Measurements from ENCODE around the gene HDAC7.
A peak's percentile ranks its signal among the peaks of the same experiment; 100 is the strongest.
"Not testable (repeated sequence)": the region's sequence is repeated elsewhere in the genome, so short reads cannot be mapped to it uniquely, and the experiment has no call there.

Gene HDAC7

GRCh38 chr12:47828976-47829482 is 9.3 kb upstream of the HDAC7 start:
- DNase-seq (ENCODE audit: low spot score) = peak; percentile 83

- DNase-seq (ENCODE audit: low spot score) = no peak
Measured at GRCh38 chr12:47828008-47828975, 8.6 kb upstream of the HDAC7 start.

- no peak for DNase-seq (ENCODE audit: low spot score)
Measured at GRCh38 chr12:47825173-47825639, 5.5 kb upstream of the HDAC7 start.

DNA sequence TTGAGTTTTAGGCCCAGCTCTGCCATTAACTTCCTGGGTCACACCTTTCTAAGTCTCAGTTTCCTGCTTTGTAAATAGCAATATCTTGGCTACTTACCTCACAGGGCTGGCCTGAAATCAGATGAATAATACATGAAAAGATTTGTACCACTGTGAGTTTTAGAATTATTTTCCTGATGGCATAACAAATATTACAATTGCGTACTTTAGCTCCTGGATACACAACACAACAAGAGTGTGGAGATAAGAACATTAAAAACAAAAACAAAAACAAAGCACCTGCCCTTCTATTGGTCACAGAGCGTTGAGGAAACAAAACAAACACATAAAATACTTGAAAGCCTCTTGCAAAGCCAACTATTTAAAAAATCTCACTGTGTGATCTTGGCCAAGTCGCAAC is 4.9 kb upstream of the HDAC7 start:
- no peak for DNase-seq (ENCODE audit: low spot score)

DNA sequence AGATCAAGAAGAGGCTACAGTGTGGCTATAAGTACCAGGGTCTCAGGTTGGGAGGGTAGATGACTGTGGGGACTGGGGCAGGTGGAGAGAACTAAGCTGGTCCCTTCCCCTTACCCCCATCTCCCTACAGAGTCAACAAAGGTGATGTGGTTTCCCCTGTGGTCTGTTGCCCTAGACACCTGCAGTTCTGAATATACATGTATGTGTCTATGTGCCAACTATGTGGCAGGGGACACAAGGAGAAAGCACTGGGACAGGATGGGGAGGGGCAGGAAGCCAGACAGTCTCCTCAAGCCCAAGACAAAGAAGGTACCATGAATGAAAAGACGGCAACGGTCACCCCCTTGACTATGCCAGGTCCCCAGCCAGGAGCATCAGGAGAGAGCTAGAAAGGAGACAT is 4.5 kb upstream of the HDAC7 start:
- DNase-seq (ENCODE audit: low spot score) = no peak

DNA sequence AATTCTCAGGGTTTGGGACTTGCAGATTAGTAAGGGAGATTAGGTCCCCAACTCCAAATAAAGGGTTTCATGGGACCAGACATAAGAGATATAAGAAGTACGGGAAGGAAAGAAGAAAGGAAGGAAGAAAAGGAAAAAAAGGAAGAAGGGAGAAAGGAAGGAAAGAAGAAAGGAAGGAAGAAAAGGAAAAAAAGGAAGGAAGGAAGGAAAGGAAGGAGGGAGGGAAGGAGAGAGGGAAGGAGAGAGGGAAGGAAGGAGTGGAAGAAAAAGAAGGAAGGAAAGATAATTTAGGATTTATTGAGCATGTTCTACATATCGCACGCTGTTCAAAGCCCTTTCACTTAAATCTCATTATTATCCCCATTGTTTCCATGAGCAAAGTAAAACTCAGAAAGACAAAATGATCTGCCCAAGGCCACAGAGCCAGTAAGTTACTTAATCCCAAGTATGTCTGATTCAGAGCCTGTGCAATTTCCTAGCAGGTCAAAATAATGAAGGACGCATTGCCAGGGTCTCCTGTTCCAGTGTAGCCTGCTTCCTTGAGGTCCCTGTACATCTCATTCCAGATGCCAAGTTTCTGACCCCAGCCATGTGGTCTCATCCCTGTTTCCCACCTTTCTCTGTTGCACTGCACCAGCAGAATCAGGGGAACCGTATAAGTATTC is 3.9 kb upstream of the HDAC7 start:
- DNase-seq (ENCODE audit: low spot score) = no peak

- no peak for DNase-seq (ENCODE audit: low spot score)
Measured at GRCh38 chr12:47822863-47823262, 3.2 kb upstream of the HDAC7 start.

GRCh38 chr12:47822401-47822800 is 2.7 kb upstream of the HDAC7 start:
- no peak for DNase-seq (ENCODE audit: low spot score)

- DNase-seq (ENCODE audit: low spot score) = no peak
Measured at GRCh38 chr12:47821346-47821706, 1.6 kb upstream of the HDAC7 start.

- DNase-seq (ENCODE audit: low spot score) = peak; percentile 97
Measured at GRCh38 chr12:47820631-47821345, 1.1 kb upstream of the HDAC7 start.

- no peak for DNase-seq (ENCODE audit: low spot score)
Measured at GRCh38 chr12:47819138-47819895, 386 bp downstream of the HDAC7 start.

DNA sequence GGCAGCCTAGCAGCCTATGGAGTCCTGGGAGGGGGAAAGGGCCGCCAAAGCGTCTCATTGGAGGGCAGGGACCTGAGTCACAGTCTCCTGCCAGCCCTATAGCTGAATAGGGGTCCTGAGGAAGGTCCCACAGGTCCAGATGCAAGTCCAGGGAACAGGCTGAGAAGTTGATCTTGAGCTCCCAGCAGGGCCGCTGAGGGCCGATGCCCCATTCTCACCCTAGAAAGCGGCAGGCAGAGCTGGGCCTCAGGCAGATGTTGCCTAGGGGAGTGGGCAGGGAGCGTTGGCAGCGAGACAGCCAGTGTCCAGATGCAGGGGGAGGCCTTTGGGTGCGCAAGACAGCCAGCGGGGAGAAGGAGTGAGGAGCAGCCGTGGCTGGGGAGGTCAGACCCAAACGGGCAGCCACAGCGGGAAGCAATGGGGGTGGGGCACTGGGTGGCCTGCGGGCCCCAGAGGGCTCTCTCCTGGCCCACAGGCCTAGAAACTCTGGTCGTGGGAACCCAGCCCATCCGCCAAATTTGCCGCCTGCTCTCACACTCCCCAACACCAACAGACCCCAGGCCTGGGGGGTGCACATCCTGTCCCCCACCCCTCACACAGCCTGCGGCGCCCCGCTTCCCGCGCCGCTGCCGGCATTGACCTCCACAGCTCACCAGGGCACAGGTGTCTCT is 1.1 kb downstream of the HDAC7 start:
- peak; percentile 59 for DNase-seq (ENCODE audit: low spot score)

GRCh38 chr12:47818007-47818376 is 1.7 kb downstream of the HDAC7 start:
- DNase-seq (ENCODE audit: low spot score) = no peak

DNA sequence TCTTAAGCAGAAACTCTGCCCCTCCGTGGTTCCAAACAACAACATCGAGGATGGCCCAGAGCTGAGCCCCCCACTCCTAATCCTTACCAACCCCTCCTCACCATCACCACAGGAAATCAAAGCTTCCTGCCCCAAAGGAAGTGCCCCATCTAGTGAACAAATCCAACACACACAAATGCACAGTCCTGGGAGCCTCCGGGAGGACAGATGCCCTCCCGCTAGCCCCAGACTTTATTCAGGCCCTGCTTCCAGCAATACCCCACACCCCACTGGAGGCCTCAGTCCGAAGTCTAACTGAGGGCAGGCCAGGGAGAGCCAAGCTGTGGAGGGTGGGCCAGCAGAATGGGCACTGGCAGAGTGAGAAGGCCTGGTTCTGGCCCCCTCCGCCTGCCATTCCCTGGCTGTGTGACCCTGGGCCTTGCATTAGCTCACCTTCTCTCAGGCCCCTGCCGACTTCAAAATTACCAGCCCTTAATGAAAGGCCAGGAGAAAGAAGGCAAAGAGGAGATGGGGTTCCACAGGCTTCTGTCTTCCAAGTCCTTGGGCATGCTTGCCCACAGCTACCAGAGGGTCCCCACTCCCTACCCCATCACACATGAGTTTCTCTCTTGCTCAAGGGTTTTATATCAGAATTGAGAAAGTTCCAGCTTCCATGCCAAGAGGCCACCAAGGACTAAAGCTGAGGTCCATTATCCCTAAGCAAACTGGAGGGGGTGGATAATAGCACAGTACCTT is 2.3 kb downstream of the HDAC7 start:
- no peak for DNase-seq (ENCODE audit: low spot score)

DNA sequence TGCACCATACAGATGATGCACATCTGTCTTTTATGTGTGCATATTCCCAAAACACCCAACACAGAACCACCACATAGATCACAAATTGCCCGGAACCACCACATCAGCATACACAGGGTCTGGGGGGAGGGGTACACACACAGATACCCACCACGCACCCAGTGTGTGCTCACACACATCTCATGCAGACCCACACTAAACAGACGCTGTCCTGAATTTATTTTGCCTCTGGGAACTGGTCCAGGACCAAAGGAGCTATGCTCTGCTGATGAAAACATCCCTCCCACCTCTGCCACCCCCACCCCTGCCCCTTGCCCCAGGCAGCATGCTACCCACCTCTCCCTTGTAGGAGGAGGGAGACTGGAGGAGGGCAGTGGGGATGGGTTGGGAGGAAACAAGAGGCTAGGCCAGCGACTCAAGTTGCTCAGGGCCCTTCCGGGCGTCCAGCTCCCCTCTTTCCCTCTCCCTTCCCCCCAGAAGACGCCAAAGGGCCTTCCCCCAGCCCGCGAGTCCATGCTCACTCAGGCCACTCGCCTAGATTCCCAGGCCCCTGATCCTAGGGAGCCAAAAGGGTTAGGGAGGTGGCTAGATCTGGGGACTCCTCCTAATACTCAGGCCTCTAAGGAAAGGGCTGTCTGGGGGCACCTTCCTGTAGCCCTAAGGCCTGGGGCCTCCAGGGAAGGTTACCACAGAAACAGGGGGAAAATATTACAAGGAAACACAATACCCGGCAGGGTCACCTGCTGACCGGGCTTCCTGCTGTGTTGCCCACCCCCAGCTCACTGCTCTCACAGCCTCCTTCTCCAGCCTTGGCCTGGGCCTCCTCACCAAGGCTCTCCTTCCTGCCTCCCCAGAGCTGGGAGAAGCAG is 3.1 kb downstream of the HDAC7 start:
- DNase-seq (ENCODE audit: low spot score) = no peak

DNA sequence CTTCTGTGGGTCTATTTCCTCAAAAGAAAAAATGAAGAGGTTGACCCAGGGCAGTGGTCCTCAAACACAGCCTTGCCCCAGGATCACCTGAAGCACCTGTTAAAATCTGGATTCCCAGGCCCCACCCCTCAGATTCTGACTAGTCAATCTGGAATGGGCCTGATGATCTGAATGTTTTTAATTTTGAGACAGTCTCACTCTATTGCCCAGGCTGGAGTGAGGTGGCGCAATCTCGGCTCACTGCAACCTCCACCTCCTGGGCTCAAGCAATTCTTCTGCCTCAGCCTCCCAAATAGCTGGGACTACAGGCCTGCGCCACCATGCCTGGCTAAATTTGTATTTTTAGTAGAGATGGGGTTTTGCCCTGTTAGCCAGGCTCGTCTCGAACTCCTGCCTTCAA is 4.3 kb downstream of the HDAC7 start:
- not testable (repeated sequence) for DNase-seq (ENCODE audit: low spot score)

GRCh38 chr12:47814539-47815170 is 5.0 kb downstream of the HDAC7 start:
- DNase-seq (ENCODE audit: low spot score) = no peak

DNA sequence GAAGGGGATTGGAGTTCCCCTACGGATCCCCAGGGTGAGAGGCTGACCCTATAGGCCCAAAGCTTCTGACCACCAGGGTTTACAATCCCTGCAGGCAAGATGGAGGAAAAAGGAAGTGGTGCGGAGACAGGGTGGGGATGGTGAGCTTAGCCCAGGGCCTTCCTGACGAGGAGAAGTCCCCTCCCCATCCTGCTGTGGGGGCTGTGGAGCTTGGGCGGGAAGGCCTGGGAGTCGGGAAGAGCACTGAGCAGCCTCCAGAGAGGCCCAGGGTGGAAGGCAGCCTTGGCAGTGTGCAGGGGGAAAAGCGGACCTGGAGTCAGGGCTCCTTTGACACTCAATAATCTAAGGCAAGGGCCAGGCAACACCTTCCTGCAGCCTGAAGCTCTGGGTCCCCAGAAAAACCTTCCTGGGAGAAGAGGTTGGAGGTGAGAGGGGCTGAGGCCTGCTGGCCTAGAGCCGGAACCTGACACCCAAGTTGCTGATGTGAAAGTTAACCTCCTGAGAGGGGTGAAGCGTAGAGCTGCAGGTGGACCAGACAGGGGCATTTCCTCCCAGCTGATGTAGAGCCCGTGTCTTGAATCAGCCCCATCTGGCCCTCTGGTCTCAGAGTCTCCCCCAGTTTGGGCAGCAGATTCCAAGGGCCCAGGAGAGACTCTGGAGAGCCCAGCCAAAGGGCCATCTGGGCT is 6.0 kb downstream of the HDAC7 start:
- no peak for DNase-seq (ENCODE audit: low spot score)

Data from hepatic stellate cell (primary cell).